NCI-H524 (cell line): Measurements from ENCODE around the gene TMEM179.

ENCODE experiments used
- DNase-seq, 2 experiments: peaks; one replicate each; lab custom pipeline; 2025; lab: John Stamatoyannopoulos, UW

Gene TMEM179

GRCh38 chr14:104555430-104556255 is 48.9 kb downstream of the TMEM179 start:
- DNase-seq: no peak

DNA sequence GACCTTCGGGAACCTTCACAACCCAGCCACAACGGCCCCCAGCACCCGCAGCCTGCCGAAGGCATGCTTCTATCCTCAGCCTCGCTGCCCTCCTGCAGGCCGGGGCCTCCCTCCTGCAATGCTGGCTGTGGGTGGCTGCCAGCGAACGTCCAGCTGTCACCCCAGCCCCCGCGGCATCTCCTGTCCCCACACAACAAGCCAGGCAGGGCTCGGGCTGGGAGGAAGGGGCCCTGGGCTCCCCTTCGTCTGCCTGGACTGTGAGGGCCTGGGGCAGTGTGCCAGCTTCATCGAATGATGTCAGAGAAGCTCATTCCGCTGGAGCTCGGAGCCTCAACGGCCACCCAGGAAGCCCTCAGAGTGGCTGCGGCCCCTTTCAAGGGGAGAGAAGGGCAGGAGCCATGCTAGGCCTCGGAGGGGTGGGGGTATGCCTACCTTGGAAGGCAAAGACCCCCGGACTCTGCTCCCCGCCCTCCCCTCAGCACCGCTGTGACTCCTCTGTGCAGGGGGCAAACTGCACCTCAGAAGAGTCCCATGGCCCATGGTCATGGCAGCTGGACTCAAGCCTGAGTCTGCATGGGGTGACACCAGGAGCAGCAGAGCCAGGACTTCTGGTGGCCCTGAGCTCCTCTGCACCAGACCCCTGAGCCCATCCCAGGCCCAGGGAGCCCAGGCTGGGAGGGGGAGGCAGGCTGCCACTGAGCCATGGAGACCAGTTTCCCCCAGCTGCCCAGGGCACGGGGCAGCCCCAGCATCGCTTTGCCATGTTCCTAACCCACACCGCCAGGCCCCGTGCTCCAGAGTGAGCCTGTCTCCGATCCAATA is 49.8 kb downstream of the TMEM179 start:
- DNase-seq: no peak

DNA sequence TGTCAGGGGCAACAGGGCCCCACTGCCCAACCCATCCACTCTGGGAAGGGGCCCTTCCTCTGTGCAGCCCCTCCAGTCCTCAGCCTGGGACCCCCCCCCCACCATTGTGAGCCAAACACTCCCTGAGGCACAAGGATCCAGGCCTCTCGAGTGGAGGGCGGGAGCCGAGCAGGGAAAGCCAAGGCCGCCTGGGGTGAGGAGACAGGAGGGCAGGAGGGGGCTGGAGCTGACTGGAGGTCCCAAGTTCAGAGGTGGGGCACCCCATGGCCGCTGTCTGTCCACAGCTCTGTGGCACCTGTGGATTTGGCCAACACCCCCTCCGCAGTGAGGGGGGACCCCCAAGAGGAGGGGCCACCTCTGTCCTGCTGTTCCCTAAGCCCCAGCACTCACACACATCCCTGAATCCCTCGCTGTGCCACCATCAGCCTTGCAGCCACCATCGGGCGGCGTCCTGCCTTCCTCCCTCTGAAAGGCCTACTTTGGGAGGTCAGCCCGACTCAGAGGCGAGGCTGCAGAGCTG is 50.4 kb downstream of the TMEM179 start:
- no peak for DNase-seq

GRCh38 chr14:104553166-104554087 is 51.1 kb downstream of the TMEM179 start:
- no peak for DNase-seq

DNA sequence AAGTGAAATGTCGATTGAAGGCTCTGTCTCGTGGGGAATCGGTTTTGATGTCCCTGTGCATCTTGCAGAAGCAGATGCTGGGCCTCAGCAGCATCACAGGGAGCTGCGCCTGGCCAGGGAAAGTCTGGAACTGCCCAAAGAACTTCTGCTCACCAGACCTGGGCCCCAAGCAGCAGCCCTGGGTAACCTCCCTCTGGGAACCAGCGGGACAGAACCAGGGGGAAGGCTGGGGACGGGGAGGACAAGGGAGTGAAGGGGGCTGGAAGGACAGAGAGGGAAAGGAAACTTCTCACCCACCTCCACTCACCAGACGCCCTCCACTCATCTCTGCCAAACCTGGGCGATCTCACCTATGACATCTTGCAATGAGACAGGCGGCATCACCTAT is 51.8 kb downstream of the TMEM179 start:
- DNase-seq: no peak

- no peak for DNase-seq
These were observed 52.5 kb downstream of the TMEM179 start for GRCh38 chr14:104551851-104552737.

GRCh38 chr14:104550861-104551728 is 53.5 kb downstream of the TMEM179 start:
- no peak for DNase-seq

DNA sequence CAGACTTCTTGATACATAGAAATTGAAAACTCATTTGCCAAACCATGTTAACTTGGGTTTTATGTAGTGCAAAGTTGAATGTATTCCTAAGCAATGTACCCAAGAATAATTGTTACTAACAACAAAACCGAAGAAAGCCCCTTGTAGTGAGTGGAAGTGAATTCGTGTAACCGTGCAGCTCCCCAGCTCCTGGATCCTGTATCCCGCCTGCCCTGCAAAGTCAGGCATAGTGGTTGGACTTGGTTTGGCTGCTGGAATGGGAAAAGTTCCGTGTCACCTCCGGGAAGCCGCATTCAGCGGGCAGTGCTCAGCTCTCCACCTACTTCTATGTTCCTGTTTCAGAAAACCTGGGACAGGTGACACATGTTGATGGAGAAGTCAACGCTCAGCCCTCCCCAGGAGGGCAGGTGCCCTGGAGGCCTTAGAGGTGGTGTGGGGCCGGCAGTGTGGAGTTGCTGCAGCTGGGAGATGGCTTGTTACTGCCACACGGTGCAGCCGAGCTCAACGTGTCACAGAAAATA is 54.2 kb downstream of the TMEM179 start:
- no peak for DNase-seq

- DNase-seq: no peak
These were observed 54.8 kb downstream of the TMEM179 start for GRCh38 chr14:104549536-104550339.

DNA sequence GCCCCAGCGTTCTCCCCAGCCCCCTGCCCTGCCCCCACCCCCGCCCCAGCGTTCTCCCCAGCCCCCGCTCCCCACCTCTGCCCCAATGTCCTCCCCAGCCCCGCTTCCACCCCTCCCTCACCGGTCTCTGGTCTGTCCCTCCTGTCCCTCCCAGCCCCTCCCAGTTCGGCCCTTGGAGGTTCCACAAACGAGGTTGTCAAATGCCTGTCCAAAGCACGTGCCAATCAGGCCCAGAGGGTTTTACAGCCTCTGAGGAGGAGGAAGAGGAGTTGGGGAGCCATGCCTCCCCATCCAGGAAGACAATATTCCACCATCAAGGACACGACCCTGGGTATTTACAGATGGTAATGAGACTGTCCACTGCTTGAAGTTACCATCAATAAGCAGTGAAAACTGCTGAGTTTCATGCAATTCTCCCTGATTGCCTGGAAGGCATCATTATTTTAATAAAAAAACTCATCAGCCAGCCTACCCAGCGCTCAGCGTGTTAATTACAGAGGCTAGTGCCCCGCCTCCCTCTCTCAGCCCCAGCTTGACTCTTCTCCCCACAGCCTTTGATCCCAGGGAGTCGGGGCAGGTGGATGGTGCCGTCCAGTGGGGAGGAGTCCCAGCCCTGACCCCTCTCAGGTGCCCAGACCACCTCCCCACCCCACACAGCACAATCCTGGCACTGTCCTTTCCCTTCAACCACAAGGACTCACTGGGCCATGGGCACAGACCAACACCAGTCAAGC is 55.6 kb downstream of the TMEM179 start:
- no peak for DNase-seq

- no peak for DNase-seq
These were observed 56.4 kb downstream of the TMEM179 start for GRCh38 chr14:104547998-104548700.

DNA sequence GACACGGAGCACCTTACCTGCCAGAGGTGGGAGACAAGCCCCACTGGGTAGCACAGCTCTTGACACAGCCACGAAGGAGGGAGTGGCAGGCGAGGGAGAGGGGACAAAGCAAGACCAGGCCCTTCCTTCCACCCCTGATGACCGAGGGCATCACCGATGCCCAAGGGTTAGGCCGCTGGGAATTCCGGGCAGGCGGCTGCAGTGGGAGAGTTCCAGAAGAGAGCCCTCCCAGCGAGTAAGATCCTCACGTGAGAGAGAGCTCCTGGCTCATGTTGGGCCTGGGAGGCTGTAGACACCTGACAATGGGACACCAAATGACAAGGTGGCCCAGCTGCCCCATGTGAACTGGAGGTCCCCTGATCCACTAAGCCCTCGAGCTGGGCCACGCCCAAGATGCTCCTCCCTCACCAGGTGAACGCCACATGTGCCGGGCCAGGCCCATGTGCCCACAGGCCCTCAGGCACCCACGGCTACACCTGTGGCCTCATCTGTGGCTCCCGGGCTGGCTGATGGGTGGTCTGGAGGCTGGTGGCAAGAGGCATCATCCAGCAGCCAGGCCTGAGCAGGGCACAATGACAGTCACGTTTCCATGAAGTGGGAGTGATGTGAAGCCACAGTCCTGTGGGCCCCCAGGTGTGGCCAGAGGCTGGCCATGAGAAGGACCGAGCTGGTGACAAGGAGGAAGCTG is 57.1 kb downstream of the TMEM179 start:
- no peak for DNase-seq

- DNase-seq: peak; percentile 41 to 78
These were observed 57.8 kb downstream of the TMEM179 start for GRCh38 chr14:104546591-104547309.

DNA sequence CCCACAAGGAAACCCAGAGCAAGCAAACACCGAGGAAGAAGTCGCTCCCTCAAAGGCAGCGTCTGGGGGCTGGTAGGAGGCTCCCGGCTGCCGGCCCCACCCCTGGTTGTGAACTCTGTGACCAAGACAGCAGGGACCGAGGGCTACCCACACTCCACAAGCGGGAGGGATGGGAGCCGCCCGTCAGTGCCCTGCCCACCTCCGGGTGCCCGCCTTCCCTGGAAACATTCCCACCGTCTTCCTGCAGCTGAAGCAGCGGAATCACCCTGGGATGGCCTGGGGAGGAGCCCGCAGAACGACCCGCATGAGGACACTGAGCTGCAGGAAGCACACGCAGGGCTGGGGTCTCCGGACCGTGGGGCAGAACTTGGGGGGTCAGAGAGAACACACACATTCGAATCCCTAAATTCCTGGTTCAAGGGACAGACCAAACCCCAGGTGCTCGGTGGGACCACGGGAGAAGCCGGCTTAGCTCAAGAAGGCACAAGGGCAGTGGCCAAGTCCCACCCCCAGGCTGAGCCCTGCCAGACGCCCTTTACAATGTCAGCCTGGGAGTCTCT is 58.5 kb downstream of the TMEM179 start:
- DNase-seq: peak in 1 of 2 experiments; percentile 56

DNA sequence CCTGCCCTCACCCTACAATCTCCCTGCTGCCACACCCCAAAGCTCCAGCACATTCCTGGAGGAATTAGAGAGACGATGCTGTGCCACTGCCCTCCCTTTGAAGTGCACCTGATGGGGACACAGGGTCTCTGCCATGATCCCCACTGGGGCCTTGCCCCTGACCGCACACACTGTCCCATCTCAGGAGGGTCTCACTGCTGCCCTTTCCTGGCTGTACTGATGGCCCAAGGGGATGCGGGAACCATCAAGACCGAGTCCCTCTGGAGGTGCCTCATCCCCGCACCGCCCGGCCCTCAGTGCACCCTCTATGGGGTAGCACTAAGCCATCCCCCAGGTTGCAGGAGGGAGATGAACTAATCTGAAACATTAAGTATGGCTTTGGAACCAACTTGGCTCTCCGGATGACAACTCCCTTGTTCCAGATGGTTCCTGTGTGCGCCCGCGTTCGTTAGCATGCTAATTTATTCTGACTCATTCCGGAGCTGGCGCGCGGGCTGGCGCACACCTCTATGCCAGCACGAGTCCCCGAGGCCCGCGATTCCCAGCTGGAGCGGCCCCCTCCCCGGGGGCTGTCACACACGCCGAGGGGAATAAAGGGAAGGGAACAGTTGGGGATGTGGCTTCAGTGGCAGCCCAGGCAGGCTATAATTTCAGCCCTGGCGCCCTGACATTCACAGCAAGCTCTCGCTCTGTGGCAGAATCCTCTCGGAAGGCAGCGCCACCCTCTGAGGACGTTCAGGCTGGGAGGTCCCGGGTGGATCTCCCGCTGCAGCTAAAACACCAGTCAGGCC is 59.2 kb downstream of the TMEM179 start:
- DNase-seq: peak; percentile 78 to 91
